Measurements from ENCODE around the gene TBATA. TPM values are rescaled to one million over a fixed set of nuclear protein-coding genes. Genes with fewer than 3 reads are reported as not detected.

TBATA gene
- total RNA-seq, 2 experiments from 2014 or later, result not detected

Other genes with a start within 250 kb of the TBATA start
- gene PRF1, start 182.6 kb downstream of the TBATA start, total RNA-seq, result 10 to 100 TPM; 21.8 to 28.6 TPM
- not detected for gene ADAMTS14, start 112.9 kb downstream of the TBATA start, total RNA-seq
- 10 to 100 TPM; 33.7 to 48.7 TPM for gene SGPL1, start 30.6 kb upstream of the TBATA start, total RNA-seq
- gene PCBD1, start 103.2 kb upstream of the TBATA start, total RNA-seq, result 10 to 100 TPM; 40.1 to 47.6 TPM